ENCODE results near the gene NEK6.

DNA sequence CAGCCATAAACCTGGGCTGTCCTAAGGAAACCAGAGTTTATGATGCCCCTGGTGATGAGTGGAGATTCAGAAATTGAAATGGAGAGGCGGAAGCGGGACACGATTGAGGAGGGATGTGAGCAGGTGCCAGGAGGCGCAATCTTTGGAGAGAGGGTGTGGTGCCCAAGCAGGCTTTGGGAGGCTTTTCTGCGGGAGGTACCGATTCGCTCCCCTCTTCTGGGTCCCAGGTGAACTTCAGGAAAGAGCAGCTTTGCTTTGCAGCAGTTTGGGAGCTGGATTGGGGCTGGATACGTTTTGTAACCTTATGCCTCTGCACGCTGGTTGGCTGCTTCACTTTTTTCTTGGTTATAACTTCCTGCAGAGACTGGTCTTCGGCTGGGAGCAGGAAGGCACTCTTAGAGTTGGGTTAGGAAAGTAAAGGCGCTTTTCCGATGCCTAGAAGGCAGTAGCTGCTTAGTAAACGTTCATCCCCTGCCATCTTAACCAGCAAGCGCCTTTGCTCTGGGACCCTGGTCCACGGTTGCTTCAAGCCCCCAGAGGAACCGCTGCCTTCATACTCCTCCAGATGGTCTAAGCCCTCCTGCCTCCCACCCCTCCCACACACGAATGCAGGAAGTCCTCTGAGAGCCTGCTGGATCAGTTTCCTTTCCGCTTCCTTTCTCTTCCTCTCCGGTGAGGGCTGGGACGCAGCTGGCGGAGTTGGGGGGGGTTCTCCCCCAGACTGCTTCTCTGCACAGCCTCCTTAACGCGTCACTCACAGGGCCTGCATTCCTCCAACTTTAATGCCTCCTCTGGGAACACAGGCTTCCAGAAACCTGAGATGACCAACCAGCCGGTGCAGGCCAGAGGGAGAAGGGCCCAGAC is 15.2 kb upstream of the NEK6 start:
- TF ChIP-seq, protein P1, sequence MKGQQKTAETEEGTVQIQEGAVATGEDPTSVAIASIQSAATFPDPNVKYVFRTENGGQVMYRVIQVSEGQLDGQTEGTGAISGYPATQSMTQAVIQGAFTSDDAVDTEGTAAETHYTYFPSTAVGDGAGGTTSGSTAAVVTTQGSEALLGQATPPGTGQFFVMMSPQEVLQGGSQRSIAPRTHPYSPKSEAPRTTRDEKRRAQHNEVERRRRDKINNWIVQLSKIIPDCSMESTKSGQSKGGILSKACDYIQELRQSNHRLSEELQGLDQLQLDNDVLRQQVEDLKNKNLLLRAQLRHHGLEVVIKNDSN (IDR thresholded peaks at IDR 0.05) = no peak
- TF ChIP-seq CEBPB (IDR thresholded peaks at IDR 0.05) (no peak), FOXM1 (IDR thresholded peaks at IDR 0.05; ENCODE audit: borderline replicate concordance, low read depth) (no peak)
- TF ChIP-seq, protein P2, sequence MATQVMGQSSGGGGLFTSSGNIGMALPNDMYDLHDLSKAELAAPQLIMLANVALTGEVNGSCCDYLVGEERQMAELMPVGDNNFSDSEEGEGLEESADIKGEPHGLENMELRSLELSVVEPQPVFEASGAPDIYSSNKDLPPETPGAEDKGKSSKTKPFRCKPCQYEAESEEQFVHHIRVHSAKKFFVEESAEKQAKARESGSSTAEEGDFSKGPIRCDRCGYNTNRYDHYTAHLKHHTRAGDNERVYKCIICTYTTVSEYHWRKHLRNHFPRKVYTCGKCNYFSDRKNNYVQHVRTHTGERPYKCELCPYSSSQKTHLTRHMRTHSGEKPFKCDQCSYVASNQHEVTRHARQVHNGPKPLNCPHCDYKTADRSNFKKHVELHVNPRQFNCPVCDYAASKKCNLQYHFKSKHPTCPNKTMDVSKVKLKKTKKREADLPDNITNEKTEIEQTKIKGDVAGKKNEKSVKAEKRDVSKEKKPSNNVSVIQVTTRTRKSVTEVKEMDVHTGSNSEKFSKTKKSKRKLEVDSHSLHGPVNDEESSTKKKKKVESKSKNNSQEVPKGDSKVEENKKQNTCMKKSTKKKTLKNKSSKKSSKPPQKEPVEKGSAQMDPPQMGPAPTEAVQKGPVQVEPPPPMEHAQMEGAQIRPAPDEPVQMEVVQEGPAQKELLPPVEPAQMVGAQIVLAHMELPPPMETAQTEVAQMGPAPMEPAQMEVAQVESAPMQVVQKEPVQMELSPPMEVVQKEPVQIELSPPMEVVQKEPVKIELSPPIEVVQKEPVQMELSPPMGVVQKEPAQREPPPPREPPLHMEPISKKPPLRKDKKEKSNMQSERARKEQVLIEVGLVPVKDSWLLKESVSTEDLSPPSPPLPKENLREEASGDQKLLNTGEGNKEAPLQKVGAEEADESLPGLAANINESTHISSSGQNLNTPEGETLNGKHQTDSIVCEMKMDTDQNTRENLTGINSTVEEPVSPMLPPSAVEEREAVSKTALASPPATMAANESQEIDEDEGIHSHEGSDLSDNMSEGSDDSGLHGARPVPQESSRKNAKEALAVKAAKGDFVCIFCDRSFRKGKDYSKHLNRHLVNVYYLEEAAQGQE (IDR thresholded peaks at IDR 0.05; ENCODE audit: low read depth) = no peak

Data from Ishikawa (cell line).